DMS53 (cell line): ENCODE data around the gene BICD1.
"Not testable (repeated sequence)": the region's sequence is repeated elsewhere in the genome, so short reads cannot be mapped to it uniquely, and the experiment has no call there.

ENCODE experiments used
- DNase-seq: peaks from one replicate; lab custom pipeline; 2025; lab: John Stamatoyannopoulos, UW

The BICD1 gene

DNA sequence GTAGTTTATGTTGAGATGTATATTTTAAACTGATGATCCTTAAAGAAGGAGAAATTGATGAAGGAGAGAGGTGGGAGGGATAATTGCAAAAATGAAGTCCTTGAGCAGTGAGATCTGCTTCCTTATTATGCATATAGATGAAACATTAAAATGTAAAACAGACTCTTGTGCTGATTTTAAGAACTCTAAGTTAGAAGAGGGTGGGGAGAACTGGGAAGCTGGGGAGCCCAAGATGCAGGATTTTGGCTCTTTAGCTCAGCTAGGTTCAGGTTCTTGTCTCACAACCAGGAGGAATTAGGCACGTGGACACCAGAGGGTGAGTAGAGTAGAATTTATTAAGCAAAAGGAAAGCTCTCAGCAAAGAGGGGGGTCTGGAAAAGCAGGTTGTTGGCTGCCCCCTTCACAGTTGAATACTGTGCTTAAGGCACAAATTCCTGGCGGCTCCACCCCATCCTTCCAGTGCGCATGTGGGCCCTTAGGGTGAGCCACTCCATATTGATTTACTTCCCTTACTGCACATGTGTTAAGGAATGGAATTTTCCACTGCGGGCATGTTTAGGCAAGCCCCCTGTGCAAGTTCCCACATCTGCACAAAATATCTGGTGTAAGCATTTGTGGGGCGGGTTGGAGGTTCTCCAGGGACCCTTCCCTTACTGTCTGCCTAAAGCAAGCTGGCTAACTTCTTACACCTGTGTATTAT lies 141.9 kb downstream of the BICD1 start:
- DNase-seq = no peak

DNA sequence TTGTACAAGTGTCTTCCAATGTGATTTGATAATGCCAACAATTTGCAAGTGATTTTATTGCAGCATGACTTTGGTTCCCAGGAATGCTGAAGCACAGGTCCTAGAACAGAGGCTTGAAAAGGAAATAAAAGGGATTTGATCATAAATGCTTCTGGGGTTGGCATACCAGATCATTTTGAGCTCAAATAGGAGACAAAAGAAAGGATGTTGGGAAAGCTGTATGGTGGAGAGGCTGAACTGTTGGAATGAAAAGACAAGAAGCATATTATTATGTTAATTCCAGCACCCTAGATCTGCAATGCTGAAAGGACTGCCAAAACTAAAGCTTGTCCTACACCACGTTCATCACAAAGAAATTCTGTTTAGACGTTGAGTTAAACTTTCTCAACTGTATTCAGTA lies 143.1 kb downstream of the BICD1 start:
- no peak for DNase-seq

DNA sequence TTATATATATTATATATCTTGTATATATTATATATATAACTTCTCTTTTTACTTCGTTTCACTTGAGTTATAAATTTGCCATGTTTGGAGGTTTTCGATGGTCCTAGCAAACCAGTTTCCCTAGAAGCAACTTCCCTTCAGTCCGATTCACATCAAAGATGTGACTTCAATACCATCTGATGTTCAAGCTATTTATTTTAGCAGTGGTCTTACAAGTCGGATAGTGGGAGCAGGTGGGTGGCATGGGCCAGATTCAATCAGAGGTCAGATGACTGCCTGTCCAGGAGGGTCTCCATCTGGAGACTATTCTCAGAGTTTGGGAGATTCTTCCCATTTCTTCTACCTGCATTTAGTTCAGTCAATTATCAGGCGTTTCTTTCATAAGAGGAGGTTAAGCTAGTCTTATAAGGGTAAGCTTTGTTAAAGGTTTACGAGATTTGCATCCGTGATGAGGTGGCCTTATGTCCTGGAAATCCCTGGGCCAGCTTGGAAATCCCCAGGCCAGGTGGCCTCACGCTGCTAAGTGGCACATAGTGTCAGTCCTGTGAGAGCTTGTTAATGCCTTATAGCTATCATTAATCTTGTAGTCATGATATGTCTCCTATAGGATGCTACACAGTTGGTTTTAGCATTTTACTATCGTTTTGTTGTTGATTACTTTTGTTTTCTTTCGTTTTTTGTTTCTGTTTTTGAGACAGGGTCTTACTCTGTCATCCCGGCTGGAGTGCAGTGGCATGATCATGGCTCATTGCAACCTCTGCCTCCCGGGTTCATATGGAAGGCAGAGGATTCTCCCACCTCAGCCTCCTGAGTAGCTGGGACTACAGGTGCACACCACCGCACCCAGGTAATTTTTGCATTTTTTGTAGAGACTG lies 145.8 kb downstream of the BICD1 start:
- DNase-seq = no peak

DNA sequence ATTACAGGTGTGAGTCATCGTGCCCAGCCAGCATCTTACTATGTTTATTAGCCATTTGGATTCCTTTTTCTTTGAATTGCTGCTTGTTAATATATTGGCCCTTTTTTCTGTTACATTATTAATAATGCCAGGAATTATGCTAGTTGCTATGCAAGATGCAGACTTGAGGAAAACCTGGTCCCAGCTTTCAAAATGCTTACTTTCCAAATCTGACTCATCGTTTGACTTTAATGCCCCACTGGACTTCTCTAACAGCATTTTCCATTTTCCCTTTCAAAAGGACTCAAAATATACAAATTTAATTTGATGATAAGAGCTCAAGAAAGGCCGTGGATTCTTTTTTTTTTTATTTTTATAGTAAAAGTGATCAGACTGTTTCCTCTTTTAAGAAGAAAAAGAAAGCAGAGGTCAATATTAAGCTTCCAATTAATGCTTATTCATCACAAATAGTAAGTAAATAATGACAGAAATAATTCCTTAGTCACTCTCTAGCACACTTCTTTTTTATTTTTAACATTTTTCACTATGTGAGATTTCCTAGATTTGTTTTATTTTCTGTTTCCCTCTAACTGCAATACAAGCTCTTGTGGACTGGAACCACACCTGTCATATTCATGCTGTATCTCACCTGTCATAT lies 146.6 kb downstream of the BICD1 start:
- peak; percentile 29 for DNase-seq

GRCh38 chr12:32254260-32254956 lies 147.8 kb downstream of the BICD1 start:
- DNase-seq = no peak

GRCh38 chr12:32255588-32255987 lies 148.9 kb downstream of the BICD1 start:
- no peak for DNase-seq

DNA sequence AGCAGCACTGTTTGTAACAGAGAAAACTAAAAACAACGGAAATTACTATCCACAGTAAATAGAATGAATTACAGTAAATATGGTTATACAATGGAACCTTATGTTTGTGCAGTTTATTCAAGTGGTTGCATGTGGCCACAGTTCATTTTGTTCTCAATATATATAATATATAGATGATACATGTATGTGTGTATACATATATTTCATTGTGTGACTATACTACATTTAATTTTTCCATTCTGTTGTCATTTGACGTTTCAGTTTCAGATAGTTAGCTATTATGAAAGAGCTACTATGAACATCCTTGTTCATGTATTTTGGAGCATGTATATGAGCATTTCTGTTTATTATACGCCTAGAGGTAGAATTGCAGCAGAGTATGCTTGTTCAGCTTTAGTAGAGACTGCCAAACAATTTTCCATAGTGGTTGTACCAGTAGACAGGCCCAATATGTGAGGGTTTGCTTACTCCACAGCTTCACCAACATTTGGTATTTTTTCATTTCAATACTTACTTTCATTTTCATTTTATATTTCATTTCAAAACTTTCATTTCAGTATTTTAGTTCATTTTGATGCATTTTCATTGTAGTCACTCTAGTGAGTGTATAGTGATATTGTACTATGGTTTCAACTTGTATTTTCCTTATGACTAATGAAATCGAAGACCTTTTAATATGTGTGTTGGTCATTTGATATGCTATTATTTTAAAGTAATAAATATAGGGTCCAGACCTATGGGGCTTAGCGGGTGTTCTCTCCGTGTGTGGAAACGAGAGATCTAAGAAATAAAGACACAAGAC lies 151.2 kb downstream of the BICD1 start:
- no peak for DNase-seq

GRCh38 chr12:32260696-32261095 lies 154.0 kb downstream of the BICD1 start:
- DNase-seq = no peak

GRCh38 chr12:32261638-32262037 lies 155.0 kb downstream of the BICD1 start:
- DNase-seq = no peak

DNA sequence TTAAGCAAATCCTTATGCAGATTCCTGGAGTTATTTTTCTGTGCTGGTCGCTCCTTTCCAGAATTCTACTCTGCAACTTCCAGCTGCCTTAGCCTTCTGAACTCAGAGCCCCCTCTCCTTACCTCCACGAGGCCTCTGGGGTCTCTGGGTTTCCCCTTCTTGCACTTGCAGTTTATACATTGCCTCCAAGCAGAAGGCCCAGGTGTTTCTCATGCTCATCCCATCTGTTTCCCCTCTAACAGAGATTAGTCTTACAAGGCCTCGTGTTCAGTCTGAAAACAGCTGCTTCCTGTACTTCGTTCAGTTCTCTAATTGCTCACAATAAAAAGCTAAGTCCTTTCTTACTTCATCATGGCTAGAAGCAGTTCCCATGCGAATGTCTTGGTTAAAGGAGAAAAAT lies 158.3 kb downstream of the BICD1 start:
- no peak for DNase-seq

DNA sequence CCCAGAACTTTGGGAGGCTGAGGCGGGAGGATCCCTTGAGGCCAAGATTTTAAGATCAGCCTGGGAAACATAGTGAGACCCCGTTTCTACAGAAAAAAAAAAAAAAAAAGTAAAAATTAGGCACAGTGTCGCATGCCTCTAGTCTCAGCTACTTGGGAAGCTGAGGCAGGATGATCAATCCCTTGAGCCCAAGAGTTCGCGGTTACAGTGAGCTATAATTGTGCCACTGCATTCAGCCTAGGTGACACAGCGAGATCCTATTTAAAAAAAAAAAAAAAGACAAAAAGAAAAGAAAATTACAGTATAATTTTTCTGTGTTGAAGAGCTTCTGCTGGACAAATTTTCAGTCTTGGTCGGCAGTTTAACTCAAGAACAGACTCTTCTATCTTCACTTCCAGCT lies 158.8 kb downstream of the BICD1 start:
- no peak for DNase-seq

DNA sequence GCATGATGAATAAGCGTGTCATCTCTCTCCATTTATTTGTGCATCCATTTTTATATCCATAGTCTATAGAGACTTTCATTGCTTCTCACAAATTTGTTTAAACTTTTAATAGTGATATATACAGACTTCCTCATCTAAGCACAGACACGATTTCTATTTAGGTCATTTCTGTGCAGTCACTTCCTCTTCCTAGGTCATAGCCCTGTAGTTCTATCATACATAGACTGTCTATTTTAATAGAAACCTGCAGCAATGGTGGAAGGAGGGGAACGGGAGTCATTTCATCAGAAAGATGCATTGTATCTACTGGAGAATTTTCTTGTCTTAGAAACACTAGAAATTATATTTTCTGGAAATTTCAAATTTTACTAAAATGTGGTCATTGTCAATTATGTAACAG lies 159.3 kb downstream of the BICD1 start:
- no peak for DNase-seq

DNA sequence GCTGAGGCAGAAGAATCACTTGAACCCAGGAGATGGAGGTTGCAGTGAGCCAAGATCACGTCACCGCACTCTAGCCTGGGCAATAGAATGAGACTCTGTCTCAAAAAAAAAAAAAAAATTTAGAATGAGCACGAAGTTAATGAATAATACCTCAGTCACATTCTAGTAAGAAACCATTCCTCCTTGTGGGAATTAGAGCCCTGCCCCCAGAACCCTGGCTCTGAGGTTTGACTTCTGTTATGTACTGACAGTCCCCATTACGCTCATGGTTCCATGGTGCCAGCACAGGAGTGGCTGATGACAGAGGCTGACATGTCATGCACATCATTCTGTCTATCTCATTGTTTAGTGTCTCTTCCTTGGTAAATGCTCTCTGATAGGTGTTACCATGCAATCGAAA lies 160.1 kb downstream of the BICD1 start:
- no peak for DNase-seq

DNA sequence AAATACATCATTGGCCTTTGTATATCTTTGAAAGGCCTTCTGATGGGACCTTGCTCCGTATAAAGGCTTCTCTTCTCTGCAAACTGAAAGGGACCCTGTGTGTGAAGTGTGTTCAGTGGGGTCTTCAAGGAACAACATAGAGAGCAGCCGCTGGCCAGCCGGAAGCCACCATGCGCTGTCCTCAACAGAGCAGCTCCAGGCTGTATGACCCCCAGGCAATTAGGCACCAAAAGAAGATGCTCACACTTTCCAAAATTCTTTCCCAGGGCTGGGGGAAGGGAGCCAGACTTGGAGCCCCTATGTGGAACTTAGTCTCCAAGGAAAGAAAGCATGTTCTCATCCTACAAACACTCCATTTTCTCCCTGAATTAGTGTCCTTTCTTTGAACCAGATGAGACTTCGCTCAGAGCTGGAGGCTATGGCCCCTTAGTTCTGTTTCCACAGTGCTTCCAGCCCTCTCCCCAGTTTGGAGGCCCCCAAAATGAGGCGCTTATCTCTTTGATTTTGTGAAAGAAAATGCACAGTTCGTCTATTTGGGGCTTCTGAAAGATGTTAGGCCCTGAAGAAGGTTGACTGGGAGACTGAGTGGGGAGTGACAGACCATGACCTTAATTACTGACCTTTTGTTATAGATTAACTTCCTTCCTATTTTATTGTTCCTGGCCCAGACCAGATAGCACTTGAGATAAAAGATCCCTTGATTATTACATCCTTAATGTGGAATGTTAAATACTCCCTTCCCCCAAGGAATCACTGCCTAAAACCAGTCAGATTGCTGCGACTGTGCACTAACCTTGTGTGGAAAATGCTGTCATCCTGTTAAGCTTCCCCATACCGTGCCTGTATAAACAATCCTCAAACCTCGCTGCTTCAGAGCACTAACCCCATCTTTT lies 164.4 kb downstream of the BICD1 start:
- peak; percentile 77 for DNase-seq

DNA sequence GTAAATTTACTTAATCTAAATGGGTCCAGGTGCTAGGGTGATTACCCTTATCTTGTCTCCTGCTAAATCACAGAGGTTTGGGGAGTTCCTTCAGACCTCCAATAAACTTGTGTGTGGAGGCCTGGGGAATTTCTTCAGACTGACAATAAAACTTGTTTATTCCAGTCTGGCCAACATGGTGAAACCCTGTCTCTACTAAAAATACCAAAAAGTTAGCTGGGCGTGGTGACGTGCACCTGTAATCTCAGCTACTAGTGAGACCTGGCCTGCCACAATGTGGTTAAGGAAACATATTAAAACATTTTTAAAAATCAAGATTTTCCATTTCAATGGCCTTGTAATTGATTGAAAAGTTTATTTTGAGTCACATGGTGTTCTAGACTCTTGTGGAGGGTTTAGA lies 165.8 kb downstream of the BICD1 start:
- no peak for DNase-seq

- DNase-seq = no peak
These were observed 166.4 kb downstream of the BICD1 start for GRCh38 chr12:32273063-32273522.

GRCh38 chr12:32273712-32274111 lies 167.1 kb downstream of the BICD1 start:
- DNase-seq = no peak

DNA sequence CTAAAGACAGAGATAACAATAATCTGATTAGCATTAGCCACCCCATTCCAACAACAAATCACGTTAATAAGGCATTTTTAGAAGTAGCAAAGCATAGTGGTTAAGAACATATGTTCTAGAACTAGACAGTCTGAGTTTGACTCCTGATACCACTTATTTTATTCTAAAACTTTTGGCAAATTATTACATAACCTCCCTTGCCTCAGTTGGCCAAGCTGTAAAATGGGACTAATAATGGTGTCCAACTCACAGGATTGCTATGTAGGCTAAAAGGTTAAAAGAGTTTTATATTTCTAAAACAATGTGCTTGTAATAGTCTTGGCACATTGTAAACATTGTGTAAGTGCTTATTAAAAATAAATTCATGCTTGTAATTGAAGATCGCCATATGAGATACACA lies 168.0 kb downstream of the BICD1 start:
- no peak for DNase-seq

DNA sequence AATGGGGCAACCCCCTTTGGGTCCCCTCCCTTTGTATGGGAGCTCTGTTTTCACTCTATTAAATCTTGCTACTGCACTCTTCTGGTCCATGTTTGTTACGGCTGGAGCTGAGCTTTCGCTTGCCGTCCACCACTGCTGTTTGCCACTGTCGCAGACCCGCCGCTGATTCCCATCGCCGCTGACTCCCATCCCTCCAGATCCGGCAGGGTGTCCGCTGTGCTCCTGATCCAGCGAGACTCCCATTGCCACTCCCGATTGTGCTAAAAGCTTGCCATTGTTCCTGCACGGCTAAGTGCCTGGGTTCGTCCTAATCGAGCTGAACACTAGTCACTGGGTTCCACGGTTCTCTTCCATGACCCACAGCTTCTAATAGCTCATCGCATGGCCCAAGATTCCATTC lies 168.9 kb downstream of the BICD1 start:
- DNase-seq = not testable (repeated sequence)

- no peak for DNase-seq
These were observed 171.1 kb downstream of the BICD1 start for GRCh38 chr12:32277774-32278173.
